NCI-H69 (cell line): Measurements from ENCODE around the gene CD200R1.
A peak's percentile ranks its signal among the peaks of the same experiment; 100 is the strongest.
"Not testable (repeated sequence)": the region's sequence is repeated elsewhere in the genome, so short reads cannot be mapped to it uniquely, and the experiment has no call there.

Experiments used
- DNase-seq: peaks from one replicate; lab custom pipeline; 2025; lab: John Stamatoyannopoulos, UW

Gene CD200R1

DNA sequence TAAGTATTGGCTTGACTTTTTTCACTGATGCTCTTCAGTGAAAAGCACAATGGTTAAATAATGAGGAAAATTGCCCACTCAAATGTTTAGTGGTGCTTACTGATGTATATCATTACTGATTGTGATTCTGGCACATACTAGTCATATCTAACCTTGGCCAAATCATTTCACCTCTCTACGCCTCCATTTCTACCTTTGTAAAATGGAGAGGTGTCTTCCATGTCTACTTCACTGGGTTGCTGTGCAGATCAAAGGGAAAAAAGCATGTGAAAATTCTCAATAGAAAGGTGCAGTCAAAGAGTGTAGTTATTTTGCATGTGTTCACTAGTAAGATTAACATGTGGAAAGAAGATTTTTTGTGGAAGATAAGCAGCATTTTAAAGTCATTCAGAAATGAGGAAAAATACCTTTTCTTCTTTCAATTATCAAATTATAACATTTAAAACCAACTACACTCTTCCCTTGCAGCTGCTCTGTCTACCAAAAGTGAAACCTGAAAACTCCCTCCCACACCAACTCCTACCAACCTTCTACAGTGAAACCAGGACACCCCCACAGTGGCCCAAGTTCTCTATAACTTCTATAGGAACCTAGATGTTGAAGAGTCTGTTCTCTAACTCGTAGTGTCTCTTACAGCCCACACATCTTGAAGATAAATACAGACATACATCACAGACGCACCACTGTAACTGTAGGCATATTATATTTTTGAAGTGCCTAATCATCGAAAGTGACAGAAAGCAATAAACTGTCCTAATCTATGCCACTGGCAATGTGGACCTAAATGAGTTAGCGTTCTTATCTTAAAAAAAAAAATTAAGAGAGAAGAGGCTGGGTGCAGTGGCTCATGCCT, 1.4 kb downstream of the CD200R1 start:
- no peak for DNase-seq

DNA sequence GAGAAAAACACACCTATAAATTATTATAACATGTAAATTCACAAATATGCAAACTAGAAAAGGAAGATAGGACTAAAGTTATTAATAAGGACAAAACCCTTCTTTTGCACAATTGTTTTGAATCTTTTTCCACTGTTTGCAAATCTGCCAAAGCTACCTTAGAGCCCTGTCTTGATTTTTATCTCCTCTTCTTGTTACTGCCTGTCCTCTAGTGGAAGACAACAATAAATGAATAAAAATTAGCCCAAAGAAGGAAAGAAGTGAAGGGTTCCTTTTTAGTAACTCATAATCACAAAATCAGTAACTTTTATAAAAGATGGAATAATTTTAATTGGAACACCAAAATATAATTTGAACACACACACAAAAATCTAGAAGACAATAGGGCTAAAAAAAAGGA, 2.7 kb downstream of the CD200R1 start:
- DNase-seq = no peak

DNA sequence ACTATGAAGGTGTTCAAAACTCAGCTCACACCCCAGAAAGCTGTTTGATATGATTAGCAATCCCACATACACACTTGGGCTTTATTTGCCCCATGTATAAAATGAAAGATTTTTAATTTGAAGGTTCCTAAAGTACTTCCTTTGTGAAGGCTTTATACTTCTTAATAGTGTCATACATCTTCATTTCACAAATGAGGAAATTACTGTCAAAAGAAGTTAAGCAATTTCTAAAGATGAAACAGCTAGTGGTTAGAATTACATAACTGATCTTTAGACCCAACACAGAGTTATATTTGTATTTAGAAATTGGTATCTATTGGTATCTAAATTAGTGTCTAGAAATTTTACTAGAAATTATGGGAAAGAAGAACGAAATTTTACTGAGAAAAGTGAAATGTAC, 7.1 kb downstream of the CD200R1 start:
- DNase-seq = no peak

DNA sequence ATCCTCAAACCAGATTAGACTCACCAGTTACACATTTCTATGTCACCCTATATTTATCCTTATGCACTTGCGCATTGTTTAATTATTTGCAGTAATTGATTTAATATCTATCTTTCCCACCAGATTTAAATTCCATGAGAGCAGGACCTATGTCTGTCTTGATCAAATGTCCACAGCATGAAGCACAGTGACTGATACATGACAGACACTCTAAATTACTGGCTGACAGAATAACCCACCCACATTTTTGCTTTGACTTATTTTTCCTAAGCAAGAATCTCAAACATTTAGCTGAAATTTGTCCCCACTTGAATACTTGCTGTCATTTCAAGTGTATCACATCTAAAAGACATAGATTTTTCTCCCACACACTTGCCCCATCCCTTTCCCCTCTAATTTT, 7.5 kb downstream of the CD200R1 start:
- no peak for DNase-seq

DNA sequence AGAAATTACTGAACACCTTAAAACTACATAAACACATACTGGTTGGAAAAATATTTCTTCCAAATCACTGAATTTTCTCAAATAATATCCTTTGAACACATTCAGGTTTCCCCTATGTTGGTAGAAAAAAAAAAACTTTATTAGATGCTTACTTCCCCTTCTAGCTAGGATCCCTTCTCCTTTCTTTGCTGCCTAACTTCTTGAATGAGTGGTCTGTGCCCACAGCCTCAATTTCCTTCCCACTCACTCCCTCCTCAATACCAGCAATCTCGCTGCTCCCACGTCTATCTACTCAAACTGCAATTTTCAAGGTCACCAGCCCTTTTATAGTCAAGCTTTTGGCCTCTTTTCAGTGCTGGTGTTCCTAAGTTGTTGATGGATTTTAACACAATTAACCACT, 8.3 kb downstream of the CD200R1 start:
- DNase-seq = no peak

DNA sequence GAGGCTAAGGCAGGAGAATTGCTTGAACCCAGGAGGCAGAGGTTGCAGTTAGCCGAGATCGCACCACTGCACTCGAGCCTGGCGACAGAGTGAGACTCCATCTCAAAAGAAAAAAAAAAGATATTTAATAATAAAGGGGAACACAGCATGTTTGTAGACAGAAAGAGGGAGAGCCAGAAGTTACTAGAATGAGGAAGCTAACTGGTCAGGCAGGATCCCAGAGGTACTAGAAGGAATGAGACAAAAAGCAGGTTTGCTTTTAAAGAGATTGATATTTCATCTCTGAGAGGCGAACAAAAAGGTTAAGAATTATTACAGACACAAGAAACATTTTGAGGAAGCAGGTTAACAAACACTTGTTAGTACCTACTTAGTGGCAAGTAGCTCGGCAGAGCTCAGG, 9.2 kb downstream of the CD200R1 start:
- DNase-seq = no peak

DNA sequence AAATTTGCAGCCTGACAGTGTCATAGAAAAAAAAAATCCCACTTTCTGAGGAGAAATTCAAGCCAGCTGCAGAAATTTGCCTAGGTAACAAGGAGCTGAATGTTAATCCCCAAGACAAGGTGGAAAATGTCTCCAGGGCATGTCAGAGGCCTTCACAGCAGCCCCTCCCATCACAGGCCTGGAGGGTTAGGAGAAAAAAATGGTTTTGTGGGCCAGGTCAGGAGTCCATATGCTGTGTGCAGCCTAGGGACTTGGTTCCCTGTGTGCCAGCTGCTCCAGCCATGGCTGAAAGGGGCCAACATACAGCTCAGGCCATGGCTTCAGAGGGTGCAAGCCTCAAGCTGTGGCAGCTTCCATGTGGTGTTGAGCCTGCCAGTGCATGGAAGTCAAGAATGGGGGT, 11.2 kb downstream of the CD200R1 start:
- no peak for DNase-seq

DNA sequence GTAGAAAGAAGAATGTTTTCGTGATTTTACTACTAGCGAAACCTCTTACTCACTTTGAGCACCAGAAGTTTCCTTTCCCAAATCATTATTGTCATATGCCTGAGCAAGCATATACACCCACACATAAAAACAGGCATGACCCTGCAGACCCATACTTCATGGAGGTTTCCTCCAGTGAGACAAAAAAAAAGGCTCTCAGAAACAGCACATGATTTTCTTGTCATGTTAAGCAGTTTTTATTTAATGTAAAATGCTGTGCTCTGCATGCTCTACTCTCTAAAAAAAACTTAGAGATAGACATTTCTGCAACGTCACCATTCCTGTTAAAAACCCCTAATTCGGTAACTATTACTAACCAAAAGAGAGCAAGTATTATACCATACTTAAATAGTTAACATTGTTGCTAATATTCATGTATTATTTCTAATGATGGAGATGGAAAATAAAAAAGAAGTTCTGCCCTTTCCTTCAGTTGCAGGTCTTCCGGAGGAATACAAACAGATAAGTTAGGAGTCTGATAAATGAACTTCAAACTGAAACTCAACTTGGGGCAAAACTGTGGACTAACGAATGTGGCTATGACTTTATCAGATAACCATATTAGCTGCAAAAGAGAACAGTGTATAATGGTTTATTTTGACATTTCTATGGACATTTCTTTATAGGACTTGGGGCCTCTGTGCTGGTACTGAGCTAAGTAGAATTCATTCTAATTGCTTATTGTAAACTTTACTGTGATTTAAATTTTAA, 15.9 kb downstream of the CD200R1 start:
- DNase-seq = no peak

DNA sequence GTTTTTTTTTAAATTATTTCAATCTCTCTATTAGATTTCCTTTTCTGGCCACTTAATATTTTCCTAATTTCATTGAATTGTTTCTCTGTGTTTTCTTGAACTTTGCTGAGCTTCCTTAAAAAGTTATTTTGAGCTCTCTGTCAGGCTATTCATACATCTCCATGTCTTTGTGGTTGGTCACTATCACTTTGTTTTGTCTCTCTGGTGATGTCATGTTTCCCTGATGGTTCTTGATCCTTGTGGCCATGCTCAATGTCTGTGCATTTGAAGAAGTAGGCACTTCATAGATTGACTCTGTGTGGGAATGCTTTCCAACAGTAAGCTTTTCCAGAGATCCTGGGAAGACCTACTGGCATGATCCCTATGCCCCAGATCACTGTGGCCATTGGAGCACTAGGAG, 18.6 kb downstream of the CD200R1 start:
- no peak for DNase-seq

DNA sequence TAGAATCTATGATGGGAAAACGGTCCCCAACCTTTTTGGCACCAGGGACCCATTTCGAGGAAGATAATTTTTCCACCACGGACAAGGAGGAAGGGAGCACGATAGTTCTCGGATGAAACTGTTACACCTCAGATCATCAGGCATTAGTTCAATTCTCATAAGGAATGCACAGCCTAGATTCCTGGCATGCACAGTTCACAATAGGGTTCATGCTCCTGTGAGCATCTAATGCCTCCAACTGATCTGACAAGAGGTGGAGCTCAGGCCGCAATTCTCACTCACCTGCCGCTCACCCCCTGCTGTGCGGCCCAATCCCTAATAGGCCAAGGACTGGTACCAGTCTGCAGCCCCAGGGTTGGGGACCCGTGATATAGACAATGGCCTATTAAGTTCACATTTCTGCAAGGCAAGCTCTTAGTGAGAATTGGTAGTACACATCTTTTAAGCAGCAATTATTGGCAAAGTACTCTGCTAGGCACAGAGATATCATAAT, 26.5 kb downstream of the CD200R1 start:
- no peak for DNase-seq

DNA sequence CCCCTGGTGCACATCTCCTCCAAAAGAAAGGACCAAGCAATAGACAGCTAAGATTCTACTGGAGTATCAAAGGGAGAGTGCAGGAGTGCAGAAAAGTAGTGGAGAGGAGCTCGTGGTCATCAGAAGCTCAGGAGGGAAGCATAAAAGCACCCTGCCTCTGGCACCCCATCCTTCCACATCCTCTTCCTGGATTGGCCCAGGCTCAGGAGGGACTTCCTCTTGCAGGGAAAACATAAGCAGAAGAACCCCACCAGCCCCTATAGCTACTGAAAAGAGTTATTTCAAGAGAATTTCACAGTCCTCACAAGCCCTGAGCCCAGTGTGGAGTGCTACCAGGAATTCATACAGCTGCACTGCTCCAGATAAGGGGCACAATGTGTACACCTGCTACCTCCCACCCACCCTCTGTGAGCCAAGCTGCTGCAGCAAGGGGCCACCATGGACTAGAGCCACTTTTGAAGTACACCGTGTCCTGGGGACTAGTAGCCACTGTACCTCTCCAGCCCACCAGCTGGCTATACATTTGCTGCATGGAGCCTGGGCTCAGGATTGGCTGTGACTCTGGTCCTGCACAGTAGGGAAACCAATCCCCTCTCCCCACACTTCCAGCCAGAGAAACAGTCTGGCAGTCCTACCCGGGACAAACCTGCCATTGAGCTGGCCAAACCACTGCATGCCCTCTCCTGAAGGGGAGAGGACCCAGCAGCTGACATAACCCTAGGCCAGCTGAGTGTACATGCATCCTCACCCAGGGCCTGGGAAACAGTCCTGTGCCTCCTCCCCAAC, 43.0 kb downstream of the CD200R1 start:
- no peak for DNase-seq

DNA sequence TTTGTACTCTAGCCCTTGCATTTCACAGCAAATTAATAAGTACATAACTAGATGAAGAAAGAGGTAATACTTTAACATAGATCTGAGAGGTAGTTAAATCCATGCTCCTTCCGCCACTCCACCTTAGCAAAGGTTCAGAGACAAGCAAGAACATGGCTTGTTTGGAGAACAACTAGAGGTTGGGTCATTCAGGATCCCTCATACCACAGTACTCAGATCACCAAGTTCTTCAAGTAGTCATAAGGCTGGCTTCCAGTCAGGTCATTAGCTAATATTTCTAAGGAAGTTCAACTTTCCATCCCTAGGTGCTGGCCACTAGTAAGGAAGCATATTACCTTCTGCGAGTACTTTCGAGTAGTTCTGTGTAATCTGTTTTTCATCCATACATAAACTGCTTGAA, 44.1 kb downstream of the CD200R1 start:
- no peak for DNase-seq

DNA sequence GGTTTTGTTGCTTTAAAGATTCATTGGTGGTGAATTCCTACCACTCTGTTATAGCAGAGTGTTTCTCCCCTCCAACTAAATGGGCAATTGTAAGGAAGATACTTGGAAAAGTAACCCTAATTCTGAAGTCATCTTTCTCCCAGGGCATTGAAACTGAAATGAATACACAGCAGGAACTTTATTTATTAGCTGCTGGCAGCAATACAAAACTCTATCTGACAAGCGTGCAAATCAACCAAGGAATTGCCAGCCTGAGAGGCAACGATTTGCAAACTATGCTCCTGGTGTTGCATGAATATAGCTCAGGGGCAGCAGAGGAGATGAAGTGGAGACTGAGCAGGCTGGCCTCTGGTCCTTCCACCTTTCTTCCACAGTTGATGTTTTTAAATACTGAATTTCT, 48.9 kb downstream of the CD200R1 start:
- DNase-seq = no peak

DNA sequence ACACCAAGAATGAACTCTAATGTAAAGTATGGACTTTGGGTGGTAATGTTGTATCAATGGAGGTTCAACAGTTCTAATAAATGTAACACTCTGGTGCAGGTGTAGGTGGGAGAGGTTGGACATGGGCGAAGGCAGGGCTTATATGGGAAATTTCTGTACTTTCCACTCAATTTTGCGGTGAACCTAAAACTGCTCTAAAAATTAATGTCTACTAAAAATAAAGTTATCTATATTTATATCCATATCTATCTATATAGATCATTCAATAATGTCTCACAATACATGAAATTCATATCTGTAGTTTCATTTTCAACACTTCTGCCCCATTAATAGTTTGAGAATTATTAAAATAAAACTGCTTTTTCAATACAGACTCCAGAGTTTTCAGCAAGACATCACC, 49.3 kb downstream of the CD200R1 start:
- no peak for DNase-seq

DNA sequence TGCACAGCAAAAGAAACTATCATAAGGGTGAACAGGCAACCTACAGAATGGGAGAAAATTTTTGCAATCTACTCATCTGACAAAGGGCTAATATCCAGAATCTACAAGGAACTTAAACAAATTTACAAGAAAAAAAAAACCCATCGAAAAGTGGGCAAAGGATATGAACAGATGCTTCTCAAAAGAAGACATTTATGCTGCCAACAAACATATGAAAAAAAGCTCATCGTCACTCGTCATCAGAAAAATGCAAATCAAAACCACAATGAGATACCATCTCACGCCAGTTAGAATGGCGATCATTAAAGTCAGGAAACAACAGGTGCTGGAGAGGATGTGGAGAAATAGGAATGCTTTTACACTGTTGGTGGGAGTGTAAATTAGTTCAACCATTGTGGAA, 55.4 kb downstream of the CD200R1 start:
- DNase-seq = not testable (repeated sequence)

DNA sequence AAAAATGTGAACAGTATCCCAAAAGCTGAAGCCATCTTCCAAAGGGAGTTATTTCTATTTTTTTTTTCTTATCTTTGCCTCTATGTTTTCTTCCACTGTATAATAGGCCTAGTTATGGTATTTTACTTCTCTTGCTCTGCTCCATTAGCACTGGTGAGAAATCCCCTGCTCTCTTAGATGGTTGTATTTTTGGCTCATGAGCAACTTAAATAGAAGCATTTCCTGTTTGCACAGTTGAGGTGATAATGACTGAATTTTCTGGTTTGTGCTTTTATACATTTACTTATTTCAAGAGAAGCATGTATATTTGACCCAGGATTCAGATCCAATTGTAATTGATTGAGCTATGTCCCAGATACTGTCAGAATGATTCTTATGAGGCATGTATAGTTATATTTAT, 66.7 kb downstream of the CD200R1 start:
- no peak for DNase-seq

DNA sequence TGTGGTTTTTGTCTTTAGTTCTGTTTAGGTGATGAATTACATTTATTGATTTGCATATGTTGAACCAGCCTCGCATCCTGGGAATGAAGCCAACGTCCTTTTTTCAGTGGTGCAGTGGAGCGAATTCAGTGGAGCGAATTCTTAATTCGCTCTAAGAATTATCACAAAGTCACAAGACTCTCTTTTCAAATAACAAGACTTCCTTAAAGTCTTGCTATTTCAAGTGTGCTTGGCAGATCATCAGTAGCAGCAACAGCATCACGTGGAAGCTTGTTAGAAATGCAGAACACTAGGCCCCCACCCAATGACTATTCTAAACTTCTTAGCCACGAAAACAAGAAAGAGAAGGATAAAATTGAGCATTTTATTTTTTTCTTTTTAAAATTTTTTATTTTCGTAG, 70.1 kb downstream of the CD200R1 start:
- no peak for DNase-seq

DNA sequence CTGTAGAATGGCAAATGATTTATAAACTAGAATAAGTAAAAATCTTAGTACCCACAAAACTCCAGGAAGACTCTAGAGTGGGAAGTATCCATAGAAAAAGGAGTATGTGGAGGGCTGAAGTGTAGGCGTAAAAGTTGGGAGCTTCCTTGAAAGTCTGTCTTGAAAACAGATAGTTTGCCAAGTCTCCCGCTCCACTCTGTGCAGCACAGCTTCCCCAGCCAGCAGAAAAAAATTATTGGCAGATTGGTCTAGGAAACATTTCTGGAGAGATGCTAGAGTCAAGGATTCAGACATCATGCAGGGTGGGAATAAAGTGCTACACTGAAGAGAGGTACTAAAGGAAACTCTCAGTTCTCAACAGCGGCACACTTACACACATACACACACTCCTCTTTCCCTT, 74.8 kb downstream of the CD200R1 start:
- no peak for DNase-seq

DNA sequence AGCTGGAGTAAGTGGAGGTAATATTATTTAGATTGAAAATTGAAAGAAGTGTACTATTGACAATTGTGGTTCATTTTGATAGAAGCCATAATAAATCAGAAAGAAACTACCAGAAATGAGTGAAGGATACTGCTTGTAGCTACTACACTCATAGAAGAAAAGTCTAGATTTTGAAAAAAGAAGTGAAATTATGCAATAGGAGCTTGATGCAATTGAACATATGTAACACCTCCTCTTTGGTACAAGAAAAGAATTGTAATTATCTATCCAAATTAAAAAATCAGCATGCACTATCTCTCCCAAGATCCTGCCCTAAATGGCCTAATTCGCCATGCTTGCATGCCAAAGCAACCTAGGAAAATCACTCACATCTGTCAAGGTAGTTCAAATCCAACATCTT, 77.1 kb downstream of the CD200R1 start:
- no peak for DNase-seq

DNA sequence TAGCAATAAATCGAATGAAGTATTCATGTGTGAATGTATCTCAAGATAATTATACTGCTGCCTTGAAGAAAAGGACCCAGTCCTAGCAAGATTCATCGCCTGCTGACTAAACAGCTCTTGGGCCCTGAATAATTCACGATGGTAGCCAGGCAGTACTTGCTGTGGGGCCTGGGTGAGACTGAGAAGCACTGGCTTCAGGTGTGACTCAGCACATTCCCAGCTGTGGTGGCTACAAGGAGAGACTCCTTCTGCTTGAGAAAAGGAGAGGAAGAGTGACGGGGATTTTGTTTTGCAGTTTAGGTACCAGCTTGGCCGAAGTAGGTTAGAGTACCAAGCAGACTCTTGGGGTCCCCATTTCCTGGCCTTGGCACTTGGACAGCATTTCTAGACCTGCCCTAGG, 80.6 kb downstream of the CD200R1 start:
- peak; percentile 1 for DNase-seq

DNA sequence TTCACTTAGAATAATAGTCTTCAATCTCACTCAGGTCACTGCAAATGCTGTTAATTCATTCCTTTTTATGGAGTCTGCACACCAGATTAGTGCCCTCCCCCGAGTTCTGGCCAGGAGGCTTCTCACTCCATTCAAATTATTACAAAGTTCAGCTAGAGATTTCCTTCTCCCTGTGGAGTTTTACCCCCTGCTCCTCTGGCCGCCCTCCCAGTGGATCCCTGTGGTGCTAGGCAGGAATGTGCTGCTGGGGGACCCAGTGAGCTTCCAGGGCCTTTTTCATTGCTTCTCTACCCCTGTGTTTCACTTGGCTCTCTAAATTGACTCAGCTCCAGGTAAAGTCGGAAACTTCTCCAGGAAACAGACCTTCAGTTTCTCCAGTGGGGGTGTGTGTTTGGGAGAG, 85.5 kb downstream of the CD200R1 start:
- no peak for DNase-seq

DNA sequence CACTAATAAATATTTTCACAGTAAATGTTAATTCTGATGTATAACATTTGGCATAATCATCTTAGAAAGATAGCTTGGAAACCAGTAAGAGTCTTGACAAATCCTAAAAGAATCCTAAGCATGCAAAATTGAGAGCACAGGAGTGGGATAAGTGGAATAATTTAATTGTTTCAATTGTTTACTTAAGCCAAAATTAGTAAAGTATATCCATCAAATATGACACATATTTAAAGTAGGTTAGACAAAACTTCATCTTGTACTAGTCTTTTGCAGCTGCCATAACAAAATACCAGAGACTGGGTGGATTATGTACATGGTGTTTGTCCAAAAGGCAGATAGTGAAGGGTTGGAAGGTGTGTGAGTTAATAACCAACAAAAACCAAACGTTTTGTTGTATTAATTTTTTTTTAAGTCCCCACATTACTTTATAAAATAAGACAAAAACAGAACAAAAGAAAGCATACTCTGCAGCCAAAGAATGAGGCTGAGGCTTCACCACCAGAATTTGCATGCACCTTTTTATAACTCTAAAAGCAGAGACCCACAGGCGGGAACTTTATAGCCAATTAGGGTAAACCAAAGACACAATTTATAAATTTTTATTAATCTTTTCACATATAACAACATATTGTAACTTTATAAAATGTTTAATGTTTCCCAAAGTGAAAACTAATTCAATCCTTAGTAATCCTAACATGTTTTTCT, 86.4 kb downstream of the CD200R1 start:
- DNase-seq = no peak
